C4-2B (cell line): ENCODE results near the gene EPB41L5.

Experiments
- CTCF ChIP-seq: fragments of 450-650 bp; conservative IDR thresholded peaks from 2 replicates; pipeline ENCODE4 v1.5.1; 2017; ENCODE audit warnings: mild to moderate bottlenecking
- ZFX ChIP-seq: fragments of 450-650 bp; IDR thresholded peaks from 2 replicates; pipeline ENCODE4 v1.6.1; 2017

GRCh38 chr2:120026890-120027289 is 14.0 kb downstream of the EPB41L5 start:
- TF ChIP-seq ZFX (no peak), CTCF (no peak; the same call in 1 of the 2 replicates)
